Right renal pelvis (tissue), 4 donors: ENCODE measurements around the gene AHNAK. TPM values are rescaled to one million over a fixed set of nuclear protein-coding genes. Genes with fewer than 3 reads are reported as not detected.

Experiments
- DNase-seq, 4 donors: peaks; one replicate each; pipeline ENCODE4 v3.0.0-alpha.2; 2013; ENCODE audit warnings: low read depth in 4 of 4, low spot score in 3 of 4, missing footprints in 1 of 4
- polyA plus RNA-seq, 4 donors: library from polyadenylated mRNA; unstranded; fragments of 120-200 nt; gene quantifications; one replicate each; pipeline ENCODE4 v1.2.1, GENCODE V29; 2013; ENCODE audit not compliant: insufficient read length in 4 of 4

AHNAK gene
- polyA plus RNA-seq, 4 donors: 186 to 212 (median 195) TPM

DNA sequence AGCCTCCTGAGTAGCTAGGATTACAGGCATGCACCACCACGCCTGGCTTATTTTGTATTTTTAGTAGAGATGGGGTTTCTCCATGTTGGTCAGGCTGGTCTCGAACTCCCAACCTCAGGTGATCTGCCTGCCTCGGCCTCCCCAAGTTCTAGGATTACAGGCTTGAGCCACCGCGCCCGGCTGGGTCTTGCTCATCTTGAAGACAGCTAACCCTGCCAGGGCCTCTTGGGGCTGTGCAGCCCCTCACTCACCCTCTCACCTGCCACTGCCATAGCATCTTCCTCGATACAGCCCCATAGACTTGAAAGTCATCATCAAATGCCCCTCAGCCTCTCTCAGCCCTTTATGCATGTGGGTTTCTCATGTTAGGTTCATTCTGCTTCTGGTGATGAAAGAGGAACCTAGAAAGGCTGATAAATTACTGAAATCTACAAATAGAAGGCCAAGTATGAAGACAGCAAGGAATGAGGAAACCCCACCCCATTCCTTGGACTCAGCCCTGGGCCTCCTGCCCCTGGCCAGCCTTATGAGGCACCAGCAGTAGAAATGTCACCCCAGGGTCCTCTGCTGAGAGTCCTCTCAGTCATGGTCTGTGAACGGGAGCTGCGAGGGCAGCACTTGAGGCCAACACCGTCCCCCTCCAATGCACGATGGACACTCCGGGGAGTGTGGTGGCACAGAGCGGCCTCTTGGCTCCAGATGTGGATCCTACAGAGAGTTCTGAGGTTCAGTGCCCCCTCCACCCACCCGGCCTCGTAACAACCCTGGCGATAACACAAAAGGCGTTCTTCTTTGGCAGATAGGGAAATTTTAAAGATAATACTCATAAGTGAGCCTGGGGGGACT lies 103.0 kb downstream of the AHNAK start:
- DNase-seq: no peak

DNA sequence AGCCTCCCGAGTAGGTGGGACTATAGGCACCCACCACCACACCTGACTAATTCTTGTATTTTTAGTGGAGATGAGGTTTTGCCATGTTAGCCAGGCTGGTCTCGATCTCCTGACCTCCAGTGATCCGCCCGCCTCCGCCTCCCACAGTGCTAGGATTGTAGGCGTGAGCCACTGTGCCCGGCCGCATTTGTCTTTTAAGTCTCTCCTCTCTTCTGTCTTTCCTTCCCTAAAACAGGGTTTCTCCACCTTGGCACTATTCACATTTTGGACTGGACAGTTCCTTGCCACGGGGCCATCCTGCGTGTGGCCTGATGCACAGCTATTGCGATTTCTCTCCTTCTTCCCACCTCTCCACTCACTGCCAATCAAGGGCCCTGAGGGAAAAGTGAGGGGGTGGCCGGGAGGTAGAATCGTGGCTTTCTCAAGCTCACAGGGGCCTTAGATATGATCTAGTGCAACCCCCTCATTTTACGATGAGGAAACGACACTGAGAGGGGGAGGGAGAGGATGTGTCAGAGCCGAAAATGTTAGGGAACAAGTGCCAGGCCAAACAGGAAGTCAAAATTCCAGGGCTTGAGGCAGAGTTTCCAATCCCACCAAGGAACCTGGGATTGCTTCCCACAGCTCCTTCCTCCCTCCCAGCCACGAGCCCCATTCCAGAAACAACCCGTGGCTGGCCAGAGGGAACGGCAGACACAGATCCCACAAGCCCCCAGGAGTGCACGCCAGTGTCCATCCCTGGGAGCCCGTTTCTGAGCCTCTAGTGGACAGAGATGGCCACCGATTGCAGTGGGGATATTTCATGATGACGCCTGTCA lies 106.6 kb downstream of the AHNAK start:
- DNase-seq: no peak

DNA sequence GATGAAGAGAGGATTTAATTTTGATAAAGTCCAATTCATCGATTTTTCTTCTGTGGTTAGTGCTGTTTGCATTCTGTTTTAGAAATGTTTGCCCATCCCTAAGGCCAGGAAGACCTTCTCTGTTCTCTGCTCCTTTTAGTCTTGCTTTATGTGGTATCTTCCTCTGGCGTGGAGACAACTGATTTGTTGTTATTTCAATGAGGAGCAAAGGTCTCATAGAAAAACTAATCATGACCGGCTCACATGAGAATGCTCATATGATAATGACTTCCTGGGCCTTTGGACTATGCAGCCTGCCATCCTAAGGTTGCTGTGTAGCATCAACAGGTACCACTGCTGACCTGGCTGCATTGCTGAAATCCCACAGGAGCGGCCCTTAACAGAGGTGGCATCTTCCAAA lies 108.0 kb downstream of the AHNAK start:
- no peak for DNase-seq

DNA sequence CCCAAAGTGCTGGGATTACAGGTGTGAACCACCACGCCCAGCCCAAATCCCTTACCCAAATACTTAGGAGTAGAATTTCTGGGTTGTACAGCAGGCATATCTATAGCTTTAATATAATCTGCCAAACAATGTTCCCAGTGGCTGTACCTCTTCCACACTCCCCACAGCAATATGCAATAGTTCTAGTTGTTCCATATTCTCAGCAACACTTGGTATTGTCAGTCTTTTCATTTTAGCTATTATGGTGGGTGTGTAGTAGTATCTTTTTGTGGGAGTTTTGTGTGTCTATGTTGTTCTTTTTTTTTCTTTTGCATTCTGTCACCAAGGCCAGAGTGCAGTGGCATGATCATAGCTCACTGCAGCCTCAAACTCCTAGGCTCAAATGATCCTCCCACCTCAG lies 109.0 kb downstream of the AHNAK start:
- DNase-seq: no peak

DNA sequence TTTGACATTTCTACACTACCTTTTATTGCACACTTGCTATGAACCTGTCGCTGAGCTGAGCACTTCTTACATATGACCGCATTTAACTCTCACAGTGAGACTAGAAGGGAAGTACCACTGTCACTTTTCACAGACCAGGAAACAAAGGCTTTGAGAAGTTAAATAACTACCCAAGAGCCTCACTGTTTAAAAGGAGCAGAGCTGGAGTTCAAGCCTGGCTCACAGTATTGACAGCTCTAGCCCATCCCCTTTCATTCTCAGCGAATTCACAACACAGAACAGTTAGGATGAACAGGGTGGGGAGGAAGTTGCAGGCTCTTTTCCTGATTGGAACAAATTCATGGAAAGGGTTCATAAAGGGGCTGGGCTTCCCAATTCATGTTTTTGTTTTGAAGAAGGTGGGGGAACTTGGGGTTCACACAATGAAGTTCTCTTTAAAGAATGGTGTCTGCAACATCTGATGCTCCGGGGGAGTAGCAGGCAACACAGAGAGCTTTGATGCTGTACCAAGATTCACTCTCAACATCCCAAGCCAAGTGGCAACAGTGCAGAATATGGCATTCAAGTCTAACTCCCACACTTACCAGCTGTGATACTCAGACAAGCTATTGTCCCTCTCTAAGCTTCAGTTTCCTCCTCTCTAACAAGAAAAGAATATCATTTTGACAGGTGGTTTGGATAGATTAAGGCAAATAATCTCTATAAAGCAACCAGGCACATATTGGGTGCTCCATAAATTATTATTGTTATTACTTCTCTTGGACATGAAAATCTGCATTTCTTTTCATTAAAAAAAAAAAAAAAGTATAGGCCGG lies 110.6 kb downstream of the AHNAK start:
- no peak for DNase-seq

DNA sequence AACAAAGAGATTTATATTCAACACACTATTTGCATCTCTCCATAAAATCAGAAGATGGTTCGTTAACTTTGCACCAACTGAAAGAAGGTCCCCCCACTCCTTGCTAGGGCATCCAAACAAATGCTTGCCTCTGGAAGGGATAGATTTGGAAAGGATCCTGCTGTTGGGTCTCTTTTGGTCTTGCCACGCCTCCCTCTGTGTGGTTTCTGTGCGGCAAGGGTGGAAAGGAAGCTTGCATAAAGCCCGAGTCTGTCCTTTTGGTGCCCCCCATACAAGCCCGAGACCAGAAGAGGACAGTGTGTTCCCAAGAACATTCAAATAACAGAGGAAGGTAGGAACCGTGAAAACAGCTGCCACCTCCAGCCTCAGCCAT lies 112.7 kb downstream of the AHNAK start:
- DNase-seq: no peak

DNA sequence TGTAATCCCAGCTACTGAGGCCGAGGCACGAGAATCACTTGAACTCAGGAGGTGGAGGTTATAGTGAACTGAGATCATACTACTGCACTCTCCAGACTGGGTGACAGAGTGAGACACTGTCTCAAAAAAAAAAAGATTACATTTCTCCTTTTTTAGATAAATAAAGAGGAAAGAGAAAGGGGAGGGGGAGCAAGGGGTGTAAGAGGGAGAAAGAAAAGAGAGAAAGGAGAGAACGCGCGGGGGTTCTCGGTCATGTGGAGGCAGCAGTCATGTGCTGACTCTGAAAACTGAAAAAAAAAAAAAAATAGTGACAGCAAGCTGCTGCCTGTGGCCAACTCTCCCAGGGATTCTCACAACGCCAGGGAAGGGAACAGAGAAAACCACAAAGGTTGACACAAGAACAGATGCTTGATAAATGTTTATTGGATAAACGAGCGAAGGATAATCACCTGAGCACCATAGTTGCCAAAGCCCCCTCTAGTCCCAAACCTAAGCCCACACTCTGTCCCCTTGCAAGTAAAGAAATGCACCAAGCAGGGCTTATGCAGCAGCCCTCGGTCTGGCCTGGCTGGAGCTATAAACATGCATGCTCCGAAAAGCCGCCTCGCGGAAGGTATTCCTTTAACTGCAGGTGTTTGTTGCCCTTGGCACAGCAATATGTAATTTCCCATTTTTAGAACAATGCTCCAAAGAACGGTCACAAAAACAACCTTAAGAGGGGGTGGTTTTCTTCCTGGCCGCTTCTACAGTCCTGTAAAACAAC lies 113.3 kb downstream of the AHNAK start:
- DNase-seq: no peak

DNA sequence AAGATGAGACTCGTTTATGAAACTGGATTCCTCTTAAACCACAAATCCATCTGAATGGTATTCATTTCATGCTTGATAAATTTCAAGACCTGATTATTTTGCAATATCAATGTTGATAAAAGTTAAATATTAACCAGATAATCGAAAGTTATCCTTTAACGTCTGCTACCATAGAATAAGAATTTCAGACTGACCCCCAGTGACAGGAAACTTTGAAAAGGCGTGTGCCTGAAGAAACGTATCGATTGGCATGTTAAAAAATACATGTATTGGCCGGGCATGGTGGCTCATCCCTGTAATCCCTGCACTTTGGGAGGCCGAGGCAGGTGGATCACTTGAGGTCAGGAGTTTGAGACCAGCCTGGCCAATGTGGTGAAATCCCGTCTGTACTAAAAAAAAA lies 113.9 kb downstream of the AHNAK start:
- no peak for DNase-seq

DNA sequence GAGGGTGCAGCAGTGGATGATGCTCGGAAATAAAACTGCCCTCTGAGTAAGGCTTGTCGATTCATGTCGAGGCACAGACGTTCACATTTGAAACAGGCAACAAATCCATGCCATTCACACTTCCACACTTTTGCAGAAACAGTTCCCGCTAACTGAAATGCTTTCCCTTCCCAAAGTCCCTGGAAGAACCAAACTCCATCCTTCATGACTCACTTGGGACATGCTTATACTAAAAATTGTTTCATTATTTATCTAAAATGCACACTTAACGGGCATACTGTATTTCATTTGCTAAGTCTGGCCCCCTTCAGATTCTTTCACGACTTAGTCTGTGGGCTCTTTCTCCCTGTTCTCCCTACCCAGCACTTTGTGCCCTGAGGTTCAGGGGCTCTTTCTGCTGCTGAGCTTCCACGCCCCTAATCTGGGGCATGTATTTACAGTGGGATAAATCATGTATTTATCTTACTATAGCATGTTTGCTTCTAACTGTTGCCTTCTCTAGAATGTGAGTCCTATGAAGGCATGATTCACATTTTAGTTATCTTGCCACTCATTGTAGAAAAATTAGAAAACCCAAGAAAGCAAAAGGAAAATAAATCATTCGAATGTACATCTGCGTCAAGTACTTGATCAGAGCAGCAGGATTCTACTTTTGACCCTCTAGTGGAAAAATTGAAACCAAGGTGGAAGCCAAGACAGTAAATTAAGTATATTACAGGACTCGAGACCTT lies 115.3 kb downstream of the AHNAK start:
- DNase-seq: no peak

DNA sequence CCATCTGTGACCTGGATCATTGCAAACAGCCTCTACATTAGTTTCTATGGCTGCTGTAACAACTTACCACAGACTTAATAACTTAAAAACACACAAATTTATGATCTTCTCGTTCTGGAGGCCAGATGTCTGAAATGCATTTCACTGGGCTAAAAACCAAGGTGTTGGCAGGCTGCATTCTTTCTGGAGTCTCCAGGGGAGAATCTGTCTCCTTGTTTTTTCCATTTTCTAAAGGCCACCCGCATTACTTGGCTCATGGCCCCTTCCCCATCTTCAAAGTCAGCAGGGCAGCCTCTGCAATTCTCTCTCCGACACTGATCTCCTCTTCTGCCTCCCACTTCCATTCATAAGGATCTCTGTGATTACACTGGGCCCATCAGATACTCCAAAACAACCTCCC lies 116.2 kb downstream of the AHNAK start:
- DNase-seq: no peak

DNA sequence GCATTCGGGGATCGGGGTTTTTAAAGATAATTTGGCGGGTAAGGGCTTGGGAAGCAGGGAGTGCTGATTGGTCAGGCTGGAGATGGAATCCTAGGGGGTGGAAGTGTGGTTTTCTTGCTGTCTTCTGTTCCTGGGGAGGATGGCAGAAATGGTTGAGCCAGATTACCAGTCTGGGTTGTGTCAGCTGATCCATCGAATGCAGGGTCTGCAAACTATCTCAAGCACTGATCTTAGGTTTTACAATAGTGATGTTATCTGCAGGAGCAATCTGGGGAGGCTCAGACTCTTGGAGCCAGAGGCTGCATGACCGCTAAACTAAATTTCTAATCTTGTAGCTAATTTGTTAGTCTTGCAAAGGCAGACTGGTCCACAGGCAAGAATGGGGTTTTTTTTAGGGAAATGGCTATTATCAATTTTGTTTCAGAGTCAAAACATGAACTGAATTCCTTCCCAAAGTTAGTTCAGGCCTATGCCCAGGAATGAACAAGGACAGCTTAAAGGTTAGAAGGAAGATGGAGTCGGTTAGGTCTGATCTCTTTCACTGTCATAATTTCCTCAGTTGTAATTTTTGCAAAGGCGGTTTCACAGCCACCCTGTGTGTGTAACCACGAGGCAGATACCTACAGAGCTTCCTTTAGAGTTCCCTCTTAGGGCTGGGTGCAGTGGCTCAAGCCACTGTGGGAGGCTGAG lies 117.6 kb downstream of the AHNAK start:
- DNase-seq: no peak

DNA sequence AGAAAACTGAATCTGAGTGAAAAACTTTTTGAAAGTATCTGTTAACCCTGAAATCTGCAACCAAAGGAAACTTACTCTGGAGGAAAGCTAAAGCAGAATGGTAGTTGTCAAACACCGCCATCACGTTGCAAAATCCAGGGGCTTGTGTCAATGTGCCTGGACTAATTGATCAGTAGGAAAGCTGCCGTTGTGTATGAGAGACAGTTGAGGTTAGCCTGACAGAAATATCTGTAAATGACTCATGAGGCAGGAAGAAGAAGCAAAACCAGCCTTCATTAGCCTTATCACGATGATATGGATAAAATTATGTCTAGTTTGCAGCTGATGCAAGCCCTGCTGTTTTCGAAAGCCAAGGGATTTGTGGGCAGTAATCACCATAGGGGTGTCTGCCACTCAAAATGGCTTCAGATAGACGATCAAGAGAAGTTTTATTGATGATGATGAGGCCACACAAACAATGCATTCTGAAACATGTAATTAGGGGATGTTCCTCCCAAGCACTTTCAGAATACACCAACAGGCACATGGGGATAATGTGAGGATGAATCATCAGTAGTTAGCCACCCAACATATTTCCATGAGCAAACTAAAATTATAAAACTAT lies 118.9 kb downstream of the AHNAK start:
- no peak for DNase-seq

DNA sequence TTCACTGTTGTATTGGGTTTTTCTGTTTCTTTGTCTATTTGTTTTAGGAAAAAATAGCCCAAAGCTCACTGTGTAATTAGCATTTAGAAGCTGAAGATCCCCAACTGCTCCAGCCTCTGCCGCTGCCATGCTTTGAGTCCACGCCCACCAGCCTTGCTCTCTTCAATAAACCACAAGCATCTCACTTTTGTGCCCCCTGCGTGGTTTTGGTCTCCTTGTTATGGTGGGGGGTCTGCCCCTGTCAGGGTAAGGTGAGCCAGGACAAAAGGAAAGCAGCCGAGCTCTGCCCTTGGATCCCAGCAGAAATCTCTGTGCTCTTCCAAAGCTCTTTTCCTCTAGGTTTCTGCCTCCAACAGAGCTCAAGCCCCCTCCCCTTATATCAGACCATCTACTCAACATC lies 123.6 kb downstream of the AHNAK start:
- DNase-seq: no peak

DNA sequence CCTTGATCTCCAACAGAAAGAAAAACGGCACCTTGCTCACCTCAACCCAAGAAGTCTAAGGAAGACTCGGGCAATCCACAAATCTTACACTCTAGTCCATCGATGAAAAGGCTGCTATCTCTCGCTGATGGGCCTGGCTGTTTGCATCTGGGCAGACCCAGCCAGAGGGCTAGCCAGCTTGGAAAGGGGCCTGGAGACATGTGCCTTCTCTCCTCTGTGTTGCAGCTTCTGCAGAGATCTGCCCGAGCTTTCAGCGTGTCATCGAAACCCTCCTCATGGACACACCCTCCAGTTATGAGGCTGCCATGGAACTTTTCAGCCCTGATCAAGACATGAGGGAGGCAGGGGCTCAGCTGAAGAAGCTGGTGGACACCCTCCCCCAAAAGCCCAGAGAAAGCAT lies 124.6 kb downstream of the AHNAK start:
- DNase-seq: no peak

DNA sequence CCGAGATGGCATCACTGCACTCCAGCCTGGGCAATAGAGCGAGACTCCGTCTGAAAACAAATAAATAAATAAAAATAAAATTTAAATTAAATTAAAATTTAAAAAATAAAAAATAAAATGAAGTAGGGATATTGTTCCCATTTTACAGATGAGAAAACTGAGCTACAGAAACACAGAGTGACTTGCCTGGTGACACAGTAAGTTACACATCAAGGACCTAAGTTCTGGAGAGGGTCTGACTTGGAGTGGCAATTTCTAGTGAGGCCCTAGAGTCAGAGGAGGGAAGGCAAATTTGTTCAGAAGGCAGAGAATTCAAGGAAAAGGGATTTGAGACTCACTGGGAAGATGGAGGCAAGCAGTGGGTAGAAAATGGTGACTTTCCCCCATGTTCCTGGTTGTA lies 125.7 kb downstream of the AHNAK start:
- DNase-seq: no peak

DNA sequence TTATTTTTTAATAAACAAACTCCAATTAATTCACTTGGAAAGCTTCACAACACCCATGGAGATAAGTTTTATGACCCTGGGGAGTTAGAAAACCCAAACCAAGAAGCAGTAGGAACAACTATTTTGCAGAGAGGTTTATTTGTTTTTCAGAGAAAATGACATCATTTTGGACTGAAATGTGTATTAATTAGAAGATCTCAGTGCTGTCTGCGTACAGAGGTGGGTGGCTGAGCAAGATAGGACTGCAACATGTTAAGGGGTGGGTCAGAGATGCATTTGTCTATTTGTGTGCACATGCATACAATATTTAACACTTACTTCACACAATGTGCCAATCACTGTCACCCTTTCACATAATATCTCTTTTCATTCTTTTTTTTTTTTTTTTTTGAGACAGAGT lies 126.7 kb downstream of the AHNAK start:
- DNase-seq: no peak

DNA sequence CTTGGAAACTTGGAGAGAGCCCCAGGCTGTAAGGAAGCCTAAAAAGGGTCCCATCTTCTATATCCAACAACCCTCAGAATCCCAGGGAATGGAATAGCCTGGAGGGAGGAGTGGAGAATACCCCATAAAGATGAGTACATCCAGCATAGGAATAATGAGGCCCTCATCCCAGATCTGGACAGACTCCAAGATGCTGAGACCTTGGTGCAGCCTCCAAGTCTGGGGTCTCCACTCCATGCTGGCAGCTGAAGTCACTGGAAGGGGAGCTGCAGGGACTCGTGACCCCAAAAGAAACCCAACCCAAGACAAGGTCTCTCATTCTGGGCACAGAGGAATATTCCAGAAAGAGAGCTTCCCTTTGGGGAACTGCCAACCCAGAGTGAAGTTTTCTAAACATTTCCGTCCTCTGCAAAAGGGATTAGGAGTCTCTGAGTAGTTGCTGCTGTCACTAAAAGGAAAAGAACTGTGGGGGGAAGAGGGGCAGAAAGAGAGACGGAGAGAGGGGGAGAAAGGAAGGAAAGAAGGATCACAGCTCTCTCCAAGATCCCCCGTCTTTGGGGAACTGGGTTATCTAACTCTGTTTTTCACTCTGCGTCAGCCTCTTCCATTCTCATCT lies 127.2 kb downstream of the AHNAK start:
- no peak for DNase-seq

DNA sequence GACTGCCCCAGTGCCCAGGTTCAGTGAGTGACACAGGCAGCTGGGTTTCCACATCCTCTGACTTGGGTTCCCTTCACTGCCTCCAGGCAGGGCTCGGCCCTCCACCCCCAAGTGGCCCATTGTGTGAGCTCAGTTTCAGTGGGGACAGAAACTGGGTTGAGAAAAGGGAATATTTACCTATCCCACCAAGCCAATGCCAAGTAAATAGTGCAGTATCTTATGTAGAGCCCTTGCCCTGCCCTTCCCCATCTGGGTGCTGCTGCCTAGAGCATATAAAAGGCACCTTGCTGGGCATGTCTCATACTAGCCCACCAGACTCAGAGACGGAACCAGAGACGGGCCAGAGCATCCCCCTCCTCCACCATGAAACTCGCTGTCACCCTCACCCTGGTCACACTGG lies 127.9 kb downstream of the AHNAK start, which contains the start of gene SCGB1A1:
Gene SCGB1A1 (plus strand): TSS at position 301 of the 400 bp plus-strand sequence. CDS start 63 bp downstream, at position 364.
- DNase-seq: no peak
